T follicular helper cell (primary cell): ENCODE data around the gene SLC35D2.
"Not testable (repeated sequence)": the region's sequence is repeated elsewhere in the genome, so short reads cannot be mapped to it uniquely, and the experiment has no call there.

ENCODE experiments used
- DNase-seq: peaks from one replicate; pipeline ENCODE4 v3.0.0-alpha.2; 2020; ENCODE audit warnings: low read depth

Gene SLC35D2

GRCh38 chr9:96361668-96362067 lies 21.8 kb downstream of the SLC35D2 start:
- DNase-seq = no peak

- DNase-seq = no peak
Measured at GRCh38 chr9:96360976-96361375, 22.5 kb downstream of the SLC35D2 start.

- DNase-seq = not testable (repeated sequence)
Measured at GRCh38 chr9:96360523-96360922, 23.0 kb downstream of the SLC35D2 start.

- no peak for DNase-seq
Measured at GRCh38 chr9:96350866-96351265, 32.6 kb downstream of the SLC35D2 start.

GRCh38 chr9:96348261-96348660 lies 35.2 kb downstream of the SLC35D2 start:
- no peak for DNase-seq

- DNase-seq = no peak
Measured at GRCh38 chr9:96345551-96345950, 38.0 kb downstream of the SLC35D2 start.

- DNase-seq = no peak
Measured at GRCh38 chr9:96344458-96345180, 38.9 kb downstream of the SLC35D2 start.

GRCh38 chr9:96343515-96344360 lies 39.8 kb downstream of the SLC35D2 start:
- DNase-seq = no peak

- DNase-seq = no peak
Measured at GRCh38 chr9:96342571-96343245, 40.8 kb downstream of the SLC35D2 start.

GRCh38 chr9:96340707-96341106 lies 42.8 kb downstream of the SLC35D2 start:
- DNase-seq = no peak

GRCh38 chr9:96338299-96338698 lies 45.2 kb downstream of the SLC35D2 start:
- DNase-seq = no peak

- DNase-seq = no peak
Measured at GRCh38 chr9:96333958-96334357, 49.6 kb downstream of the SLC35D2 start.

GRCh38 chr9:96331236-96331947 lies 52.1 kb downstream of the SLC35D2 start:
- no peak for DNase-seq

GRCh38 chr9:96327694-96328352 lies 55.7 kb downstream of the SLC35D2 start:
- DNase-seq = peak; percentile 13

- no peak for DNase-seq
Measured at GRCh38 chr9:96323169-96323568, 60.3 kb downstream of the SLC35D2 start.

GRCh38 chr9:96322736-96323135 lies 60.8 kb downstream of the SLC35D2 start:
- DNase-seq = not testable (repeated sequence)

GRCh38 chr9:96322210-96322609 lies 61.3 kb downstream of the SLC35D2 start:
- not testable (repeated sequence) for DNase-seq

- no peak for DNase-seq
Measured at GRCh38 chr9:96321515-96321914, 62.0 kb downstream of the SLC35D2 start.

- DNase-seq = no peak
Measured at GRCh38 chr9:96320749-96321280, 62.7 kb downstream of the SLC35D2 start.

- DNase-seq = no peak
Measured at GRCh38 chr9:96318921-96319565, 64.5 kb downstream of the SLC35D2 start.
